Neural cell (in vitro differentiated cells): ENCODE data around the gene LSM12. TPM values are rescaled to one million over a fixed set of nuclear protein-coding genes. Genes with fewer than 3 reads are reported as not detected.

ENCODE experiments used
- H2AFZ ChIP-seq: fragments of 200-600, 300-800 bp; sonication (generic), shearing (Covaris generic); 2 replicates; pipeline ENCODE4 v1.6.0; 2014; ENCODE audit warnings: low read depth, mild to moderate bottlenecking, antibody characterized with exemption, low read length, moderate library complexity
- H3F3A ChIP-seq: fragments of 200-600 bp; shearing (Covaris generic); 2 replicates; pipeline ENCODE4 v1.6.1; 2016; ENCODE audit warnings: mild to moderate bottlenecking, moderate library complexity, mixed read lengths, antibody characterized with exemption, low read length; ENCODE audit not compliant: insufficient read depth, poor library complexity, severe bottlenecking
- H3K27ac ChIP-seq: fragments of 200-600, 300-800 bp; sonication (generic), shearing (Covaris generic); 2 replicates; pipeline ENCODE4 v1.5.1; 2014; ENCODE audit warnings: mild to moderate bottlenecking, low read length, moderate library complexity
- H3K27me3 ChIP-seq: fragments of 300-800, 200-600 bp; sonication (generic), shearing (Covaris generic); 2 replicates; pipeline ENCODE4 v1.6.0; 2014; ENCODE audit warnings: mild to moderate bottlenecking, low read depth, low read length, moderate library complexity; ENCODE audit not compliant: insufficient read depth
- H3K36me3 ChIP-seq: fragments of 300-800, 200-600 bp; sonication (generic), shearing (Covaris generic); 2 replicates; pipeline ENCODE4 v1.5.1; 2014; ENCODE audit warnings: mild to moderate bottlenecking, antibody characterized with exemption, low read length, moderate library complexity; ENCODE audit not compliant: insufficient read depth
- H3K4me2 ChIP-seq: fragments of 300-800, 200-600 bp; sonication (generic), shearing (Covaris generic); 2 replicates; pipeline ENCODE4 v1.6.0; 2014; ENCODE audit warnings: mild to moderate bottlenecking, low read length
- H3K4me3 ChIP-seq: fragments of 300-800, 200-600 bp; sonication (generic), shearing (Covaris generic); 2 replicates; pipeline ENCODE4 v1.5.1; 2014; ENCODE audit warnings: mild to moderate bottlenecking, low read length, moderate library complexity
- H3K79me2 ChIP-seq: fragments of 200-600 bp; shearing (Covaris generic); replicated peaks from 2 replicates; pipeline ENCODE4 v1.6.0; 2014; ENCODE audit warnings: mild to moderate bottlenecking, low read length, moderate library complexity; ENCODE audit not compliant: insufficient read depth
- H3K9ac ChIP-seq: fragments of 300-800, 200-600 bp; sonication (generic), shearing (Covaris generic); 2 replicates; pipeline ENCODE4 v1.6.1; 2016; ENCODE audit warnings: mild to moderate bottlenecking, low read length, mixed read lengths
- H3K9me2 ChIP-seq: fragments of 200-600 bp; shearing (Covaris generic); 2 replicates; pipeline ENCODE4 v1.6.1; 2016; ENCODE audit warnings: mild to moderate bottlenecking, low read length, mixed read lengths; ENCODE audit not compliant: insufficient read depth
- H3K9me3 ChIP-seq: fragments of 200-600, 300-800 bp; sonication (generic), shearing (Covaris generic); 2 replicates; pipeline ENCODE4 v1.6.1; 2016; ENCODE audit warnings: mild to moderate bottlenecking, mixed run types, low read length, moderate library complexity, mixed read lengths
- H4K20me1 ChIP-seq: fragments of 200-600 bp; shearing (Covaris generic); 2 replicates; pipeline ENCODE4 v1.6.1; 2016; ENCODE audit warnings: mild to moderate bottlenecking, mixed run types; ENCODE audit not compliant: insufficient read depth
- CTCF ChIP-seq: fragments of 450-650 bp; IDR thresholded peaks from 2 replicates; pipeline ENCODE4 v1.5.1; 2014; ENCODE audit warnings: antibody characterized with exemption, mild to moderate bottlenecking, moderate library complexity; ENCODE audit not compliant: poor library complexity, severe bottlenecking
- EP300 ChIP-seq: fragments of 450-650 bp; conservative IDR thresholded peaks from 2 replicates; pipeline ENCODE4 v1.6.1; 2014; ENCODE audit warnings: antibody characterized with exemption, mild to moderate bottlenecking, moderate library complexity; ENCODE audit not compliant: poor library complexity, severe bottlenecking
- EZH2 ChIP-seq: fragments of 200-600, 300-800 bp; shearing (Covaris generic), sonication (generic); IDR thresholded peaks from 2 replicates; pipeline ENCODE4 v1.6.1; 2014; ENCODE audit warnings: antibody characterized with exemption, low read length, borderline replicate concordance, mild to moderate bottlenecking; ENCODE audit not compliant: insufficient read depth, poor library complexity, severe bottlenecking
- MXI1 ChIP-seq: fragments of 450-650 bp; conservative IDR thresholded peaks from 2 replicates; pipeline ENCODE4 v1.6.1; 2014; ENCODE audit warnings: antibody characterized with exemption, mild to moderate bottlenecking; ENCODE audit not compliant: poor library complexity, severe bottlenecking
- POLR2AphosphoS5 ChIP-seq: IDR thresholded peaks from 2 replicates; pipeline ENCODE4 v1.6.1; 2012
- RAD21 ChIP-seq: fragments of 450-650 bp; conservative IDR thresholded peaks from 2 replicates; pipeline ENCODE4 v1.6.1; 2014; ENCODE audit warnings: antibody characterized with exemption, mild to moderate bottlenecking, moderate library complexity
- REST ChIP-seq: IDR thresholded peaks from 2 replicates; pipeline ENCODE4 v1.6.1; 2012; ENCODE audit warnings: borderline replicate concordance
- SMC3 ChIP-seq: fragments of 450-650 bp; conservative IDR thresholded peaks from 2 replicates; pipeline ENCODE4 v1.6.1; 2014; ENCODE audit warnings: antibody characterized with exemption, mild to moderate bottlenecking, moderate library complexity; ENCODE audit not compliant: poor library complexity
- TAF1 ChIP-seq: IDR thresholded peaks from 2 replicates; pipeline ENCODE4 v1.6.1; 2012; ENCODE audit warnings: low read depth
- polyA plus RNA-seq: library from polyadenylated mRNA; depleted of rRNA; stranded (reverse); fragments of >200 nt; gene quantifications from 2 replicates; pipeline ENCODE4 v1.2.3, GENCODE V29; 2014

The LSM12 gene
- polyA plus RNA-seq, 1 donor from 2014 or later: 12.0 TPM

GRCh38 chr17:44004077-44004760 lies 62.3 kb downstream of the LSM12 start, which contains the start of gene NAGS:
Gene NAGS (plus strand): TSS chr17:44004622. CDS start chr17:44004664, 42 bp downstream.
- no peaks in the 10 kb centered on the region for H3K79me2 ChIP-seq
- no peaks in the 10 kb centered on the region for H3K9me3 ChIP-seq
- no peaks in the 10 kb centered on the region for H3K9me2 ChIP-seq
- peaks cover 64% of the 10 kb centered on the region for H3K27me3 ChIP-seq
- H3K4me3 ChIP-seq: peak within 1 kb of the TSS; percentile 70
- H3K36me3 ChIP-seq: no peaks in the 10 kb centered on the region
- H2AFZ ChIP-seq: no peak within 1 kb of the TSS
- TF ChIP-seq EP300: no peak
- no peak for TF ChIP-seq POLR2AphosphoS5
- TF ChIP-seq EZH2: peak; percentile 5
- no peak for TF ChIP-seq CTCF
- no peak for TF ChIP-seq SMC3
- no peak within 1 kb of the TSS for H3K4me2 ChIP-seq
- no peaks in the 10 kb centered on the region for H4K20me1 ChIP-seq
- no peaks in the 10 kb centered on the region for H3F3A ChIP-seq
- no peak within 1 kb of the TSS for H3K9ac ChIP-seq
- H3K27ac ChIP-seq: no peak within 1 kb of the TSS

- no peaks in the 10 kb centered on the region for H3K9me2 ChIP-seq
- H3K9me3 ChIP-seq: no peaks in the 10 kb centered on the region
- H3F3A ChIP-seq: no peaks in the 10 kb centered on the region
- H3K9ac ChIP-seq: no peak overlapping the region
- H3K27ac ChIP-seq: no peak overlapping the region
- H4K20me1 ChIP-seq: no peaks in the 10 kb centered on the region
- no peak overlapping the region for H2AFZ ChIP-seq
- H3K27me3 ChIP-seq: peaks cover 54% of the 10 kb centered on the region
- no peak overlapping the region for H3K4me3 ChIP-seq
- TF ChIP-seq TAF1 (no peak), CTCF (no peak), EZH2 (no peak)
- H3K36me3 ChIP-seq: no peaks in the 10 kb centered on the region
- no peaks in the 10 kb centered on the region for H3K79me2 ChIP-seq
- H3K4me2 ChIP-seq: no peak overlapping the region
These were observed 64.2 kb downstream of the LSM12 start for GRCh38 chr17:44002141-44002848.

GRCh38 chr17:44001461-44001920 lies 65.0 kb downstream of the LSM12 start:
- no peaks in the 10 kb centered on the region for H3F3A ChIP-seq
- H3K27ac ChIP-seq: no peak overlapping the region
- no peak overlapping the region for H3K4me2 ChIP-seq
- H3K79me2 ChIP-seq: no peaks in the 10 kb centered on the region
- no peaks in the 10 kb centered on the region for H3K36me3 ChIP-seq
- H3K9ac ChIP-seq: no peak overlapping the region
- no peaks in the 10 kb centered on the region for H3K9me3 ChIP-seq
- H3K27me3 ChIP-seq: peaks cover 46% of the 10 kb centered on the region
- H3K9me2 ChIP-seq: no peaks in the 10 kb centered on the region
- no peak overlapping the region for H2AFZ ChIP-seq
- no peak overlapping the region for H3K4me3 ChIP-seq
- no peak for TF ChIP-seq EP300
- TF ChIP-seq EZH2: no peak
- no peak for TF ChIP-seq TAF1
- no peak for TF ChIP-seq MXI1
- no peak for TF ChIP-seq CTCF
- no peak for TF ChIP-seq REST
- no peak for TF ChIP-seq POLR2AphosphoS5
- TF ChIP-seq SMC3: no peak
- TF ChIP-seq RAD21: no peak
- no peaks in the 10 kb centered on the region for H4K20me1 ChIP-seq
